Limb (tissue), 2 donors: ENCODE measurements around the gene DES.
A peak's percentile ranks its signal among the peaks of the same experiment; 100 is the strongest.

Experiments
- DNase-seq, 2 donors: peaks; one replicate each; pipeline ENCODE4 v3.0.0-alpha.2; 2016; ENCODE audit errors: extremely low spot score in 2 of 2

Gene DES

GRCh38 chr2:219471476-219472371 lies 53.5 kb downstream of the DES start:
- no peak for DNase-seq

GRCh38 chr2:219472629-219473187 lies 54.5 kb downstream of the DES start:
- no peak for DNase-seq

GRCh38 chr2:219473511-219473910 lies 55.3 kb downstream of the DES start:
- DNase-seq = no peak

- no peak for DNase-seq
Observed at GRCh38 chr2:219474285-219475060, 56.3 kb downstream of the DES start.

- DNase-seq = no peak
Observed at GRCh38 chr2:219475278-219475677, 57.1 kb downstream of the DES start.

GRCh38 chr2:219475697-219476651 lies 57.8 kb downstream of the DES start:
- DNase-seq = peak; percentile 58 to 89
